HG03097 (cell line): ENCODE measurements around the gene THSD8.

Experiments
- ATAC-seq: cut with Tn5 transposase; IDR thresholded peaks from one replicate; pipeline ENCODE4 v1.9.1; 2021; ENCODE audit not compliant: unreplicated experiment, low FRiP score

Gene THSD8

GRCh38 chr19:12847159-12848139 lies 45.6 kb downstream of the THSD8 start:
- ATAC-seq = no peak
